Loucy (cell line): Measurements from ENCODE around the gene CENPA.

Experiments
- CTCF ChIP-seq: fragments of 200-600 bp; sonication (generic); conservative IDR thresholded peaks from 2 replicates; pipeline ENCODE4 v1.5.1; 2014; ENCODE audit warnings: mild to moderate bottlenecking, antibody characterized with exemption, low read length
- EZH2phosphoT487 ChIP-seq: fragments of 200-600 bp; IDR thresholded peaks from 2 replicates; pipeline ENCODE4 v1.6.1; 2018; ENCODE audit warnings: antibody characterized with exemption, mild to moderate bottlenecking, moderate library complexity, borderline replicate concordance

DNA sequence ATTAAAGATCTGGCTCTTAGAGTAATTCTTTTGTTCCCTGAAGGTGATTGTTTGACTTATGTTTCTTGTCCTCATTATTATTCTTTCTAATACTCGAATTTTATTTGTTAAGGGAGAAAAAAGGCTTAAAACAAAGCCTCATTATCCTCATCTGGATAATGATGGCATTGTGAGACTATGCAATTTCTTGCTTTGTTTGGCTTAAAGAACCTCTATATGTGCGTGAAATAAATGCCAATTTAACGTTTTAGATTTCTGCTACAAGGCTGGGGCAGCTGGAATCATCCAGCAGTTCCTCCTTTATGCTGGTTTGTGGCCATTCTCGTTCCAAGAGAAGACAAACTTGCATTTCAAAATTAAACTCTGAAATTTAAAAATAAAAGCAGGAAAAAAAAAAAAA is 57.2 kb downstream of the CENPA start:
- TF ChIP-seq CTCF (no peak), EZH2phosphoT487 (no peak)
